Upper lobe of right lung (tissue), 1 donor: Measurements from ENCODE around the gene C15orf61. TPM values are rescaled to one million over a fixed set of nuclear protein-coding genes. Genes with fewer than 3 reads are reported as not detected.

Experiments used
- ATAC-seq: fragments of 200-7000 bp; cut with Tn5 transposase; one replicate; pipeline ENCODE4 v1.9.1; 2020; ENCODE audit warnings: mild to moderate bottlenecking, moderate library complexity
- DNase-seq: peaks from one replicate; pipeline ENCODE4 v3.0.0-alpha.2; 2020
- H3K27ac ChIP-seq: fragments of 200-600 bp; one replicate; pipeline ENCODE4 v1.8.0; 2022
- H3K27me3 ChIP-seq: fragments of 200-600 bp; one replicate; pipeline ENCODE4 v1.8.0; 2022; ENCODE audit warnings: mild to moderate bottlenecking
- H3K36me3 ChIP-seq: fragments of 200-600 bp; one replicate; pipeline ENCODE4 v1.8.0; 2022
- H3K4me1 ChIP-seq: fragments of 200-600 bp; one replicate; pipeline ENCODE4 v1.8.0; 2022
- H3K4me3 ChIP-seq: fragments of 200-600 bp; one replicate; pipeline ENCODE4 v1.8.0; 2022; ENCODE audit warnings: mild to moderate bottlenecking
- H3K9me3 ChIP-seq: fragments of 200-600 bp; one replicate; pipeline ENCODE4 v1.8.0; 2022
- CTCF ChIP-seq: fragments of 200-600 bp; IDR thresholded peaks from one replicate; pipeline ENCODE4 v1.8.0; 2022; ENCODE audit warnings: antibody characterized with exemption
- intact Hi-C: fragments of 100-400 bp; cut with DNase I; formaldehyde crosslinking; loops from one replicate; pipeline ENCODE4 v1.11.0; 2022
- total RNA-seq: library from RNA; stranded (reverse); fragmentation: NEBNext Ultra II Directional; extraction: Animal tissue kit (Norgen Biotek cat#: 25700); gene quantifications from one replicate; pipeline ENCODE4 v1.2.1, GENCODE V29; 2021
- donor health status: DM: no; HTN: yes; CAD: no; lungs with severe emphysema.

Gene C15orf61
- total RNA-seq, 1 donor from 2014 or later, result 7.4 TPM

- H3K27me3 ChIP-seq, result no peaks in the 10 kb centered on the region
- H3K9me3 ChIP-seq, result no peaks in the 10 kb centered on the region
- H3K4me3 ChIP-seq, result no peak overlapping the region
- no peaks in the 10 kb centered on the region for H3K36me3 ChIP-seq
- DNase-seq (no peak), ATAC-seq (no peak)
- intact Hi-C loops, result no loop called here
- TF ChIP-seq CTCF, result no peak
- H3K4me1 ChIP-seq, result peaks cover 5% of the 10 kb centered on the region
- no peak overlapping the region for H3K27ac ChIP-seq
Observed at GRCh38 chr15:67579164-67579563, 58.2 kb downstream of the C15orf61 start.

Other genes with a start within 250 kb of the C15orf61 start
- 18.3 TPM for gene MAP2K5, start 21.6 kb downstream of the C15orf61 start, total RNA-seq